Amniotic epithelial cell (primary cell): ENCODE measurements around the gene NLRP1.

Experiments
- DNase-seq: peaks from one replicate; pipeline ENCODE4 v3.0.0-alpha.2; 2010; ENCODE audit warnings: low read depth

The NLRP1 gene

GRCh38 chr17:5516060-5516792 is 68.1 kb downstream of the NLRP1 start:
- peak; percentile 100 for DNase-seq

- DNase-seq: no peak
These were observed 69.3 kb downstream of the NLRP1 start for GRCh38 chr17:5514976-5515375.

- DNase-seq: no peak
These were observed 70.7 kb downstream of the NLRP1 start for GRCh38 chr17:5513628-5514027.

- peak; percentile 42 for DNase-seq
These were observed 72.7 kb downstream of the NLRP1 start for GRCh38 chr17:5511401-5512225.

- peak; percentile 29 for DNase-seq
These were observed 73.5 kb downstream of the NLRP1 start for GRCh38 chr17:5510771-5511170.

- DNase-seq: peak; percentile 61
These were observed 74.8 kb downstream of the NLRP1 start for GRCh38 chr17:5509482-5509881.

- peak; percentile 80 for DNase-seq
These were observed 75.5 kb downstream of the NLRP1 start for GRCh38 chr17:5508810-5509209.

GRCh38 chr17:5506307-5506706 is 78.0 kb downstream of the NLRP1 start:
- DNase-seq: no peak

GRCh38 chr17:5502552-5502951 is 81.8 kb downstream of the NLRP1 start:
- DNase-seq: no peak

GRCh38 chr17:5501685-5502084 is 82.6 kb downstream of the NLRP1 start:
- no peak for DNase-seq

GRCh38 chr17:5500589-5501391 is 83.5 kb downstream of the NLRP1 start:
- DNase-seq: peak; percentile 87

GRCh38 chr17:5500247-5500588 is 84.1 kb downstream of the NLRP1 start:
- DNase-seq: no peak

- no peak for DNase-seq
These were observed 84.7 kb downstream of the NLRP1 start for GRCh38 chr17:5499476-5500231.

GRCh38 chr17:5492970-5493369 is 91.3 kb downstream of the NLRP1 start:
- no peak for DNase-seq

- no peak for DNase-seq
These were observed 95.6 kb downstream of the NLRP1 start for GRCh38 chr17:5488752-5489151.

- DNase-seq: peak; percentile 99
These were observed 97.8 kb downstream of the NLRP1 start, which contains the start of gene MIS12 for GRCh38 chr17:5486206-5487124. Gene MIS12, plus strand, starts transcription at chr17:5486566. Its CDS starts 2,297 bp downstream, at chr17:5488863.

- DNase-seq: peak; percentile 51
These were observed 98.8 kb downstream of the NLRP1 start, which contains the start of gene DERL2 for GRCh38 chr17:5485270-5486205. Gene DERL2, minus strand, starts transcription at chr17:5486178. Its CDS starts 17 bp downstream, at chr17:5486161.

- no peak for DNase-seq
These were observed 102.9 kb downstream of the NLRP1 start for GRCh38 chr17:5481451-5481850.

- no peak for DNase-seq
These were observed 103.3 kb downstream of the NLRP1 start for GRCh38 chr17:5480962-5481361.
